ENCODE results near the gene MEX3A.

DNA sequence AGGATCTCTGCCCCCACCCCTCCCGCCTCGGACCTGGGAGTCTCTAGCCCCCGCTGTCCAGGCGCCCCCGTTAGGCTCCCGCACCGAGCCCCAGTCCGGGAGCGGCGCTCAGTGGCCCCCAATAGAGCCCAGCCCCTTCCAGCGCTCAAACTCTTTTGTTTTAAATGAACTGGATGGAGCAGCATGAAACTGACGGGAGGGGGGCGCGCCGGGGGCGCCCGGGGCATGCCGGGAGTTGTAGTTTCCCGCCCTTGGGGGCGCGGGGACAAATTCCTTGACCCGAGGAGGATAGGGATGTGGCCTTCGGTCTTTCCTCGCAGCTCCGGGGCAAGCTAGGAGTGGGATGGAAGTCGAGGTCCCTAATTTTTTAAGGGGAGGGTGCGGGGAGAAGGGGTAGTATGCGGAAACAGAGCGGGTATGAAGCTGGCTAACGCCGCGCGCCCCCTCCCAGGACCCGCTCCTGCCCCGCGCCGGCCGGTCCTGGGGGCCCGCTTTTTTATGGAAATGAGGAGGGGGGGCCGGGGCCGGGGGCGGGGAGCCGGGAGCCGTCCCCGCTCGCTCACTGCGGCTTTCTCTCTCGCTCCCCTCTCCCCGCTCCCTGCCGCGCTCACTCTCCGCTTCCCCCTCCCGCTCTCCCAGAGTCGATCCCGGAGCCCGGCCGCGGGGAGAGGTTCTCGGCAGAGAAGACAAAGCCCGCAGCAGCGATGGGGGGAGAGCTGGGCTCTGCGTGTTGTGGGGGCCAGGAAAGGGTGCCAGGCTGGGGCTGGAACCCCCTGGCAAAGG is at the start of gene MEX3A:
- TF ChIP-seq GABPA (IDR thresholded peaks at IDR 0.05; ENCODE audit: borderline replicate concordance, insufficient read depth, low read length) = no peak
- TF ChIP-seq SP4 (IDR thresholded peaks at IDR 0.05; ENCODE audit: low read length) = no peak; the same call in 1 of the 2 replicates
- no peak for TF ChIP-seq HDAC6 (IDR thresholded peaks at IDR 0.05; ENCODE audit: low read depth, low read length)
- TF ChIP-seq POLR2A (IDR thresholded peaks at IDR 0.05; ENCODE audit: control extremely low read depth in 1 of 2, low read depth in 2 of 2, low read length in 2 of 2) = peak; percentile 48 to 54; a peak in 2 of 3 replicates
- peak; percentile 36 for TF ChIP-seq MAX (IDR thresholded peaks at IDR 0.05)
- no peak for TF ChIP-seq CTCF (IDR thresholded peaks at IDR 0.05; ENCODE audit: control extremely low read depth in 1 of 3, insufficient read depth in 1 of 3, low read depth in 1 of 3, low read length in 3 of 3)

All from H1 (cell line).